H9 (cell line): ENCODE results near the gene GSTA3. TPM values are rescaled to one million over a fixed set of nuclear protein-coding genes. Genes with fewer than 3 reads are reported as not detected.
A peak's percentile ranks its signal among the peaks of the same experiment; 100 is the strongest.
"Not testable (repeated sequence)": the region's sequence is repeated elsewhere in the genome, so short reads cannot be mapped to it uniquely, and the experiment has no call there.

ENCODE experiments used
- DNase-seq: peaks from one replicate; pipeline ENCODE4 v3.0.0-alpha.2; 2017
- H2AFZ ChIP-seq: one replicate; pipeline ENCODE4 v1.6.1; 2013; ENCODE audit warnings: mild to moderate bottlenecking, low read length, control low read depth, moderate library complexity
- H2AK5ac ChIP-seq: 2 replicates; pipeline ENCODE4 v1.6.1; 2013; ENCODE audit warnings: low read length, control low read depth, mixed read lengths; ENCODE audit not compliant: insufficient read length
- H2BK120ac ChIP-seq: one replicate; pipeline ENCODE4 v1.6.1; 2013; ENCODE audit warnings: low read depth, mild to moderate bottlenecking, low read length, control low read depth, inconsistent platforms; ENCODE audit not compliant: poor library complexity, severe bottlenecking
- H2BK12ac ChIP-seq: 2 replicates; pipeline ENCODE4 v1.6.1; 2013; ENCODE audit warnings: low read length, control low read depth, mixed read lengths, low read depth; ENCODE audit not compliant: insufficient read length
- H2BK15ac ChIP-seq: 2 replicates; pipeline ENCODE4 v1.6.1; 2013; ENCODE audit warnings: low read depth, low read length, control low read depth
- H2BK20ac ChIP-seq: one replicate; pipeline ENCODE4 v1.6.1; 2013; ENCODE audit warnings: low read depth, mild to moderate bottlenecking, low read length, control low read depth, inconsistent platforms; ENCODE audit not compliant: poor library complexity, severe bottlenecking
- H2BK5ac ChIP-seq: 2 replicates; pipeline ENCODE4 v1.6.1; 2013; ENCODE audit warnings: low read length, control low read depth, mixed read lengths; ENCODE audit not compliant: insufficient read length
- H3K14ac ChIP-seq: 2 replicates; pipeline ENCODE4 v1.6.1; 2013; ENCODE audit warnings: low read length, control low read depth; ENCODE audit not compliant: insufficient read depth
- H3K18ac ChIP-seq: 2 replicates; pipeline ENCODE4 v1.6.1; 2013; ENCODE audit warnings: low read depth, mild to moderate bottlenecking, mixed read lengths, low read length, control low read depth; ENCODE audit not compliant: insufficient read length
- H3K23ac ChIP-seq: 2 replicates; pipeline ENCODE4 v1.6.1; 2013; ENCODE audit warnings: low read length, control low read depth, mixed read lengths, low read depth; ENCODE audit not compliant: insufficient read length
- H3K23me2 ChIP-seq: 2 replicates; pipeline ENCODE4 v1.6.1; 2013; ENCODE audit warnings: low read depth, mild to moderate bottlenecking, mixed read lengths, low read length, control low read depth; ENCODE audit not compliant: insufficient read length, poor library complexity, severe bottlenecking
- H3K27ac ChIP-seq: 2 replicates; pipeline ENCODE4 v1.5.1; 2013; ENCODE audit warnings: low read length, control low read depth, mixed read lengths, low read depth; ENCODE audit not compliant: insufficient read length
- H3K27me3 ChIP-seq: 2 replicates; pipeline ENCODE4 v1.6.1; 2013; ENCODE audit warnings: low read length, control low read depth, inconsistent platforms; ENCODE audit not compliant: insufficient read depth
- H3K4ac ChIP-seq: 2 replicates; pipeline ENCODE4 v1.6.1; 2013; ENCODE audit warnings: low read depth, mild to moderate bottlenecking, control low read depth, inconsistent platforms, low read length, moderate library complexity
- H3K4me1 ChIP-seq: 2 replicates; pipeline ENCODE4 v1.6.1; 2013; ENCODE audit warnings: low read length, control low read depth, inconsistent platforms; ENCODE audit not compliant: insufficient read depth
- H3K4me2 ChIP-seq: 2 replicates; pipeline ENCODE4 v1.6.1; 2013; ENCODE audit warnings: low read length, control low read depth, mixed read lengths; ENCODE audit not compliant: insufficient read length, insufficient read depth
- H3K56ac ChIP-seq: 2 replicates; pipeline ENCODE4 v1.6.1; 2013; ENCODE audit warnings: low read depth, mild to moderate bottlenecking, mixed read lengths, low read length, control low read depth; ENCODE audit not compliant: insufficient read length
- H3K79me1 ChIP-seq: 2 replicates; pipeline ENCODE4 v1.6.1; 2013; ENCODE audit warnings: low read depth, mild to moderate bottlenecking, moderate library complexity, low read length, control low read depth, inconsistent platforms; ENCODE audit not compliant: insufficient read depth, poor library complexity, severe bottlenecking
- H3K79me2 ChIP-seq: 2 replicates; pipeline ENCODE4 v1.6.1; 2013; ENCODE audit warnings: low read length, control low read depth, inconsistent platforms; ENCODE audit not compliant: insufficient read depth
- H3K9ac ChIP-seq: 2 replicates; pipeline ENCODE4 v1.6.1; 2013; ENCODE audit warnings: low read length, control low read depth, mixed read lengths; ENCODE audit not compliant: insufficient read length; ENCODE audit errors: extremely low read depth
- H3K9me3 ChIP-seq: one replicate; pipeline ENCODE4 v1.6.1; 2013; ENCODE audit warnings: low read depth, low read length, inconsistent platforms; ENCODE audit not compliant: control insufficient read depth
- H3T11ph ChIP-seq: one replicate; pipeline ENCODE4 v1.6.1; 2013; ENCODE audit warnings: mild to moderate bottlenecking, low read length, control low read depth, inconsistent platforms
- H4K20me1 ChIP-seq: one replicate; pipeline ENCODE4 v1.6.1; 2013; ENCODE audit not compliant: control insufficient read depth, insufficient read length, insufficient read depth
- H4K5ac ChIP-seq: 2 replicates; pipeline ENCODE4 v1.6.1; 2013; ENCODE audit warnings: low read depth, mild to moderate bottlenecking, mixed read lengths, low read length, control low read depth; ENCODE audit not compliant: insufficient read length
- H4K8ac ChIP-seq: replicated peaks from 2 replicates; pipeline ENCODE4 v1.6.1; 2013; ENCODE audit warnings: low read length, control low read depth, mixed read lengths, low read depth; ENCODE audit not compliant: insufficient read length
- H4K91ac ChIP-seq: 2 replicates; pipeline ENCODE4 v1.6.1; 2013; ENCODE audit warnings: low read depth, mild to moderate bottlenecking, moderate library complexity, mixed read lengths, low read length, control low read depth; ENCODE audit not compliant: insufficient read length
- H3K27ac Mint-ChIP-seq, 3 experiments: 2 replicates in 2 of 3; 3 replicates in 1 of 3; pipeline ENCODE4 v1.8.0; 2020 to 2021; ENCODE audit warnings: mixed read lengths in 3 of 3, mild to moderate bottlenecking in 1 of 3, moderate library complexity in 1 of 3
- H3K27me3 Mint-ChIP-seq: 2 replicates; pipeline ENCODE4 v1.8.0; 2021; ENCODE audit warnings: low read depth, mild to moderate bottlenecking, moderate library complexity, mixed read lengths
- H3K36me3 Mint-ChIP-seq, 3 experiments: 2 replicates in 2 of 3; 3 replicates in 1 of 3; pipeline ENCODE4 v1.8.0; 2020 to 2021; ENCODE audit warnings: low read depth in 3 of 3, mixed read lengths in 3 of 3; ENCODE audit not compliant: insufficient read depth in 1 of 3
- H3K4me1 Mint-ChIP-seq, 2 experiments: 2 replicates each; pipeline ENCODE4 v1.8.0; 2020; ENCODE audit warnings: mixed read lengths in 2 of 2
- H3K4me3 Mint-ChIP-seq, 2 experiments: 2 replicates in 1 of 2; 3 replicates in 1 of 2; pipeline ENCODE4 v1.8.0; 2020 to 2021; ENCODE audit warnings: mild to moderate bottlenecking in 2 of 2, mixed read lengths in 2 of 2, moderate library complexity in 1 of 2
- H3K9me3 Mint-ChIP-seq, 2 experiments: 2 replicates in 1 of 2; 3 replicates in 1 of 2; pipeline ENCODE4 v1.8.0; 2020; ENCODE audit warnings: mild to moderate bottlenecking in 2 of 2, mixed read lengths in 2 of 2, moderate library complexity in 1 of 2
- CTCF ChIP-seq: fragments of 200-600 bp; sonication (generic); conservative IDR thresholded peaks from 3 replicates; pipeline ENCODE4 v1.8.0; 2021; ENCODE audit warnings: antibody characterized with exemption, mild to moderate bottlenecking
- WGBS: extraction: QIAGEN DNeasy Blood & Tissue Kit; methylation state at CpG from one replicate; pipeline ENCODE4 v1.1.7; 2013; ENCODE audit warnings: missing lambda C conversion rate, low lambda C conversion rate, mixed read lengths; ENCODE audit not compliant: insufficient read length; ENCODE audit errors: extremely low coverage; 5-methylcytosine and 5-hydroxymethylcytosine counted together
- total RNA-seq: library from RNA; stranded (reverse); gene quantifications from 2 replicates; pipeline ENCODE4 v1.2.1, GENCODE V29; 2021

GSTA3 gene
- total RNA-seq, 1 experiment from 2014 or later = not detected

- Histone ChIP-seq H2AK5ac (no peak overlapping the region), H3K23ac (no peak overlapping the region), H3K4ac (no peak overlapping the region), H3K79me2 (no peaks in the 10 kb centered on the region), H3K9ac (no peak overlapping the region), H3T11ph (no peak overlapping the region), H3K27me3 (no peaks in the 10 kb centered on the region), H2BK5ac (no peak overlapping the region), H3K27ac (no peak overlapping the region), H3K4me1 (no peaks in the 10 kb centered on the region; the same call in 1 of the 2 replicates), H2AFZ (no peak overlapping the region), H2BK12ac (no peak overlapping the region), H3K23me2 (no peaks in the 10 kb centered on the region), H3K18ac (no peak overlapping the region), H3K9me3 (no peaks in the 10 kb centered on the region), H4K91ac (no peak overlapping the region), H2BK20ac (no peak overlapping the region), H2BK120ac (no peak overlapping the region), H3K56ac (no peak overlapping the region), H2BK15ac (no peak overlapping the region), H4K8ac (no peak overlapping the region), H3K14ac (no peak overlapping the region), H3K79me1 (no peaks in the 10 kb centered on the region), H3K4me2 (no peak overlapping the region), H4K5ac (no peak overlapping the region), H4K20me1 (no peaks in the 10 kb centered on the region)
- no peak overlapping the region for H3K4me3 Mint-ChIP-seq
- peaks cover 8% of the 10 kb centered on the region for H3K27me3 Mint-ChIP-seq
- H3K9me3 Mint-ChIP-seq = no peaks in the 10 kb centered on the region; a peak in 1 of 5 replicates
- peaks cover 11% of the 10 kb centered on the region in 2 experiments for H3K4me1 Mint-ChIP-seq
- no peaks in the 10 kb centered on the region for H3K36me3 Mint-ChIP-seq
- DNase-seq = no peak
- no CpG with 5 or more reads among the region's 1 CpG for WGBS
- no peak for TF ChIP-seq CTCF
- H3K27ac Mint-ChIP-seq = no peak overlapping the region
These were observed 41.3 kb downstream of the GSTA3 start for GRCh38 chr6:52868240-52868639.

- H2BK15ac ChIP-seq, H3K4ac ChIP-seq, H3K9me3 Mint-ChIP-seq, H3K56ac ChIP-seq, H2BK20ac ChIP-seq, H3K18ac ChIP-seq, H2AFZ ChIP-seq, H4K5ac ChIP-seq, H3K9ac ChIP-seq, H2BK120ac ChIP-seq, H3K79me1 ChIP-seq, H3K4me2 ChIP-seq, H3K14ac ChIP-seq, H3K4me3 Mint-ChIP-seq, H3T11ph ChIP-seq, H3K27me3 ChIP-seq, H3K4me1 ChIP-seq, H4K20me1 ChIP-seq, H3K9me3 ChIP-seq, H3K27ac Mint-ChIP-seq, H4K8ac ChIP-seq, H3K23me2 ChIP-seq, H2BK5ac ChIP-seq, H2AK5ac ChIP-seq, H3K27ac ChIP-seq, H3K36me3 Mint-ChIP-seq, H4K91ac ChIP-seq, H3K23ac ChIP-seq, H3K79me2 ChIP-seq, H2BK12ac ChIP-seq: not testable (repeated sequence)
- DNase-seq = peak; percentile 82
- peaks cover 11% of the 10 kb centered on the region for H3K27me3 Mint-ChIP-seq
- WGBS = no CpG with 5 or more reads among the region's 7 CpGs
- H3K4me1 Mint-ChIP-seq = peaks cover 16 to 20% of the 10 kb centered on the region in 2 experiments
These were observed 48.3 kb downstream of the GSTA3 start for GRCh38 chr6:52861151-52861550.
